RWPE2 (cell line): ENCODE data around the gene CTSH.

Experiments used
- ATAC-seq: fragments of 200-7000 bp; cut with Tn5 transposase; 3 replicates; pipeline ENCODE4 v1.9.1; 2021; ENCODE audit warnings: low read depth
- DNase-seq: peaks from one replicate; pipeline ENCODE4 v3.0.0-alpha.2; 2020; ENCODE audit warnings: low spot score
- H3K27ac ChIP-seq: fragments of 450-650 bp; 2 replicates; pipeline ENCODE4 v1.5.1; 2017; ENCODE audit warnings: mild to moderate bottlenecking; ENCODE audit not compliant: poor library complexity, severe bottlenecking
- H3K27me3 ChIP-seq: fragments of 250-450 bp; sonication (Bioruptor Pico); 2 replicates; pipeline ENCODE4 v1.5.1; 2021; ENCODE audit warnings: mild to moderate bottlenecking, moderate library complexity; ENCODE audit not compliant: insufficient read depth, poor library complexity, severe bottlenecking
- H3K36me3 ChIP-seq: fragments of 250-450 bp; sonication (Bioruptor Pico); 2 replicates; pipeline ENCODE4 v1.5.1; 2020; ENCODE audit warnings: low read depth, mild to moderate bottlenecking, moderate library complexity
- H3K4me1 ChIP-seq: fragments of 250-450 bp; sonication (Bioruptor Pico); 2 replicates; pipeline ENCODE4 v1.5.1; 2021; ENCODE audit warnings: mild to moderate bottlenecking, moderate library complexity; ENCODE audit not compliant: insufficient read depth, poor library complexity, severe bottlenecking
- H3K4me3 ChIP-seq: fragments of 250-450 bp; sonication (Bioruptor Pico); 2 replicates; pipeline ENCODE4 v1.5.1; 2021; ENCODE audit warnings: mild to moderate bottlenecking, moderate library complexity; ENCODE audit not compliant: severe bottlenecking
- H3K9me3 ChIP-seq: fragments of 250-450 bp; sonication (Bioruptor Pico); 2 replicates; pipeline ENCODE4 v1.5.1; 2021; ENCODE audit warnings: mild to moderate bottlenecking, moderate library complexity; ENCODE audit not compliant: severe bottlenecking
- CTCF ChIP-seq: fragments of 450-650 bp; IDR thresholded peaks from one replicate; pipeline ENCODE4 v1.5.1; 2017; ENCODE audit warnings: mild to moderate bottlenecking, moderate library complexity; ENCODE audit not compliant: poor library complexity, severe bottlenecking

Gene CTSH

GRCh38 chr15:78912316-78912715 is 32.5 kb downstream of the CTSH start:
- DNase-seq (no peak), ATAC-seq (no peak)
- Histone ChIP-seq H3K36me3 (peaks cover 76% of the 10 kb centered on the region), H3K27ac (no peak overlapping the region), H3K4me3 (no peak overlapping the region), H3K9me3 (no peaks in the 10 kb centered on the region), H3K27me3 (no peaks in the 10 kb centered on the region), H3K4me1 (peaks cover 9% of the 10 kb centered on the region)
- TF ChIP-seq CTCF, result no peak

- ATAC-seq (no peak), DNase-seq (no peak)
- peaks cover 15% of the 10 kb centered on the region for H3K4me1 ChIP-seq
- no peak overlapping the region for H3K27ac ChIP-seq
- H3K27me3 ChIP-seq, result no peaks in the 10 kb centered on the region
- H3K36me3 ChIP-seq, result peaks cover 85% of the 10 kb centered on the region
- no peaks in the 10 kb centered on the region for H3K9me3 ChIP-seq
- no peak for TF ChIP-seq CTCF
- no peak overlapping the region for H3K4me3 ChIP-seq
Observed at GRCh38 chr15:78910271-78910670, 34.6 kb downstream of the CTSH start.

GRCh38 chr15:78909791-78910228 is 35.0 kb downstream of the CTSH start:
- Histone ChIP-seq H3K27me3 (no peaks in the 10 kb centered on the region), H3K27ac (no peak overlapping the region), H3K9me3 (no peaks in the 10 kb centered on the region), H3K36me3 (peaks cover 89% of the 10 kb centered on the region), H3K4me3 (no peak overlapping the region), H3K4me1 (peaks cover 18% of the 10 kb centered on the region)
- TF ChIP-seq CTCF, result peak; percentile 92
- peak; percentile 37 for ATAC-seq
- DNase-seq, result no peak

GRCh38 chr15:78909160-78909695 is 35.6 kb downstream of the CTSH start:
- Histone ChIP-seq H3K4me3 (no peak overlapping the region), H3K27ac (no peak overlapping the region), H3K27me3 (no peaks in the 10 kb centered on the region), H3K4me1 (peaks cover 22% of the 10 kb centered on the region), H3K36me3 (peaks cover 94% of the 10 kb centered on the region), H3K9me3 (no peaks in the 10 kb centered on the region)
- no peak for DNase-seq
- TF ChIP-seq CTCF, result no peak
- no peak for ATAC-seq

GRCh38 chr15:78907577-78907976 is 37.3 kb downstream of the CTSH start:
- Histone ChIP-seq H3K27ac (peak overlapping the region; percentile 58), H3K9me3 (no peaks in the 10 kb centered on the region), H3K36me3 (peaks cover 97% of the 10 kb centered on the region), H3K27me3 (no peaks in the 10 kb centered on the region), H3K4me3 (no peak overlapping the region), H3K4me1 (peaks cover 28% of the 10 kb centered on the region)
- ATAC-seq (no peak), DNase-seq (no peak)
- TF ChIP-seq CTCF, result peak; percentile 51
